ENCODE data around the gene WDR27.

Gene WDR27

GRCh38 chr6:169689287-169689686 lies 12.5 kb downstream of the WDR27 start:
- Mint-ChIP-seq H3K4me3 (no peak overlapping the region), H3K4me1 (ENCODE audit: low read depth) (no peaks in the 10 kb centered on the region), H3K36me3 (ENCODE audit: low read depth) (peaks cover 74% of the 10 kb centered on the region), H3K27me3 (no peaks in the 10 kb centered on the region), H3K9me3 (peaks cover 19% of the 10 kb centered on the region), H3K27ac (no peak overlapping the region)

GRCh38 chr6:169685860-169686259 lies 16.0 kb downstream of the WDR27 start:
- H3K36me3 Mint-ChIP-seq (ENCODE audit: low read depth): peaks cover 80% of the 10 kb centered on the region
- peaks cover 15% of the 10 kb centered on the region for H3K9me3 Mint-ChIP-seq

GRCh38 chr6:169684056-169684455 lies 17.8 kb downstream of the WDR27 start:
- Mint-ChIP-seq H3K36me3 (ENCODE audit: low read depth) (peaks cover 85% of the 10 kb centered on the region), H3K9me3 (peaks cover 15% of the 10 kb centered on the region), H3K27ac (no peak overlapping the region), H3K4me3 (no peak overlapping the region), H3K4me1 (ENCODE audit: low read depth) (peaks cover 8% of the 10 kb centered on the region), H3K27me3 (no peaks in the 10 kb centered on the region)

More at GRCh38 chr6:169685860-169686259, 16.0 kb downstream of the WDR27 start:
- H3K27ac Mint-ChIP-seq: no peak overlapping the region
- no peak overlapping the region for H3K4me3 Mint-ChIP-seq
- no peaks in the 10 kb centered on the region for H3K27me3 Mint-ChIP-seq
- H3K4me1 Mint-ChIP-seq (ENCODE audit: low read depth): peaks cover 8% of the 10 kb centered on the region

GRCh38 chr6:169678342-169678741 lies 23.5 kb downstream of the WDR27 start:
- Mint-ChIP-seq H3K4me3 (no peak overlapping the region), H3K27me3 (no peaks in the 10 kb centered on the region), H3K4me1 (ENCODE audit: low read depth) (peaks cover 2% of the 10 kb centered on the region), H3K36me3 (ENCODE audit: low read depth) (peaks cover 69% of the 10 kb centered on the region), H3K27ac (no peak overlapping the region), H3K9me3 (no peaks in the 10 kb centered on the region)

- Mint-ChIP-seq H3K4me3 (no peak overlapping the region), H3K27ac (no peak overlapping the region), H3K4me1 (ENCODE audit: low read depth) (no peaks in the 10 kb centered on the region), H3K27me3 (no peaks in the 10 kb centered on the region), H3K9me3 (no peaks in the 10 kb centered on the region), H3K36me3 (ENCODE audit: low read depth) (peaks cover 57% of the 10 kb centered on the region)
These were observed 24.7 kb downstream of the WDR27 start for GRCh38 chr6:169677096-169677495.

- Mint-ChIP-seq H3K27me3 (no peaks in the 10 kb centered on the region), H3K36me3 (ENCODE audit: low read depth) (peaks cover 47% of the 10 kb centered on the region), H3K9me3 (no peaks in the 10 kb centered on the region), H3K27ac (no peak overlapping the region), H3K4me1 (ENCODE audit: low read depth) (peaks cover 4% of the 10 kb centered on the region), H3K4me3 (no peak overlapping the region)
These were observed 26.8 kb downstream of the WDR27 start for GRCh38 chr6:169675011-169675410.

GRCh38 chr6:169671563-169671962 lies 30.3 kb downstream of the WDR27 start:
- peaks cover 39% of the 10 kb centered on the region for H3K36me3 Mint-ChIP-seq (ENCODE audit: low read depth)
- no peaks in the 10 kb centered on the region for H3K9me3 Mint-ChIP-seq
- H3K27me3 Mint-ChIP-seq: no peaks in the 10 kb centered on the region
- no peak overlapping the region for H3K4me3 Mint-ChIP-seq
- no peak overlapping the region for H3K27ac Mint-ChIP-seq
- H3K4me1 Mint-ChIP-seq (ENCODE audit: low read depth): peaks cover 14% of the 10 kb centered on the region

- H3K9me3 Mint-ChIP-seq: no peaks in the 10 kb centered on the region
- H3K4me1 Mint-ChIP-seq (ENCODE audit: low read depth): peaks cover 14% of the 10 kb centered on the region
- no peak overlapping the region for H3K4me3 Mint-ChIP-seq
- no peaks in the 10 kb centered on the region for H3K27me3 Mint-ChIP-seq
- peak overlapping the region; percentile 56 for H3K27ac Mint-ChIP-seq
- H3K36me3 Mint-ChIP-seq (ENCODE audit: low read depth): peaks cover 42% of the 10 kb centered on the region
These were observed 31.9 kb downstream of the WDR27 start for GRCh38 chr6:169669889-169670288.

GRCh38 chr6:169669147-169669546 lies 32.7 kb downstream of the WDR27 start:
- no peak overlapping the region for H3K27ac Mint-ChIP-seq
- H3K4me3 Mint-ChIP-seq: no peak overlapping the region
- H3K36me3 Mint-ChIP-seq (ENCODE audit: low read depth): peaks cover 41% of the 10 kb centered on the region
- no peaks in the 10 kb centered on the region for H3K27me3 Mint-ChIP-seq
- H3K4me1 Mint-ChIP-seq (ENCODE audit: low read depth): peaks cover 14% of the 10 kb centered on the region
- no peaks in the 10 kb centered on the region for H3K9me3 Mint-ChIP-seq

- Mint-ChIP-seq H3K27ac (no peak overlapping the region), H3K36me3 (ENCODE audit: low read depth) (peaks cover 38% of the 10 kb centered on the region), H3K9me3 (no peaks in the 10 kb centered on the region), H3K4me3 (no peak overlapping the region), H3K27me3 (no peaks in the 10 kb centered on the region), H3K4me1 (ENCODE audit: low read depth) (peaks cover 14% of the 10 kb centered on the region)
These were observed 33.5 kb downstream of the WDR27 start for GRCh38 chr6:169668203-169668847.

GRCh38 chr6:169667716-169668115 lies 34.1 kb downstream of the WDR27 start:
- peaks cover 14% of the 10 kb centered on the region for H3K4me1 Mint-ChIP-seq (ENCODE audit: low read depth)
- no peaks in the 10 kb centered on the region for H3K9me3 Mint-ChIP-seq
- H3K27me3 Mint-ChIP-seq: no peaks in the 10 kb centered on the region
- no peak overlapping the region for H3K4me3 Mint-ChIP-seq
- no peak overlapping the region for H3K27ac Mint-ChIP-seq
- H3K36me3 Mint-ChIP-seq (ENCODE audit: low read depth): peaks cover 42% of the 10 kb centered on the region

- no peaks in the 10 kb centered on the region for H3K27me3 Mint-ChIP-seq
- peaks cover 45% of the 10 kb centered on the region for H3K36me3 Mint-ChIP-seq (ENCODE audit: low read depth)
- no peak overlapping the region for H3K4me3 Mint-ChIP-seq
- H3K27ac Mint-ChIP-seq: no peak overlapping the region
- peaks cover 14% of the 10 kb centered on the region for H3K4me1 Mint-ChIP-seq (ENCODE audit: low read depth)
- H3K9me3 Mint-ChIP-seq: no peaks in the 10 kb centered on the region
These were observed 35.4 kb downstream of the WDR27 start for GRCh38 chr6:169666441-169666840.

GRCh38 chr6:169665289-169665688 lies 36.5 kb downstream of the WDR27 start:
- Mint-ChIP-seq H3K9me3 (no peaks in the 10 kb centered on the region), H3K27ac (no peak overlapping the region), H3K36me3 (ENCODE audit: low read depth) (peaks cover 43% of the 10 kb centered on the region), H3K4me3 (no peak overlapping the region), H3K4me1 (ENCODE audit: low read depth) (peaks cover 11% of the 10 kb centered on the region), H3K27me3 (no peaks in the 10 kb centered on the region)

- Mint-ChIP-seq H3K27ac (no peak overlapping the region), H3K9me3 (no peaks in the 10 kb centered on the region), H3K36me3 (ENCODE audit: low read depth) (peaks cover 45% of the 10 kb centered on the region), H3K4me1 (ENCODE audit: low read depth) (peaks cover 2% of the 10 kb centered on the region), H3K27me3 (no peaks in the 10 kb centered on the region), H3K4me3 (no peak overlapping the region)
These were observed 37.6 kb downstream of the WDR27 start for GRCh38 chr6:169664227-169664626.

- H3K4me1 Mint-ChIP-seq (ENCODE audit: low read depth): no peaks in the 10 kb centered on the region
- no peak overlapping the region for H3K27ac Mint-ChIP-seq
- no peak overlapping the region for H3K4me3 Mint-ChIP-seq
- no peaks in the 10 kb centered on the region for H3K9me3 Mint-ChIP-seq
- peaks cover 49% of the 10 kb centered on the region for H3K36me3 Mint-ChIP-seq (ENCODE audit: low read depth)
- no peaks in the 10 kb centered on the region for H3K27me3 Mint-ChIP-seq
These were observed 38.4 kb downstream of the WDR27 start for GRCh38 chr6:169663468-169663867.

GRCh38 chr6:169661391-169661756 lies 40.5 kb downstream of the WDR27 start:
- peaks cover 47% of the 10 kb centered on the region for H3K36me3 Mint-ChIP-seq (ENCODE audit: low read depth)
- no peak overlapping the region for H3K4me3 Mint-ChIP-seq
- H3K4me1 Mint-ChIP-seq (ENCODE audit: low read depth): no peaks in the 10 kb centered on the region
- no peaks in the 10 kb centered on the region for H3K27me3 Mint-ChIP-seq
- H3K27ac Mint-ChIP-seq: no peak overlapping the region
- no peaks in the 10 kb centered on the region for H3K9me3 Mint-ChIP-seq

Measured in stimulated activated naive CD8-positive, alpha-beta T cell treated with anti-CD3 and anti-CD28 coated beads, Interleukin-15, Interleukin-2, amounts not matched to agents 100 ng/mL and 50 ng/mL, for 24 hours (primary cell).